Measurements from ENCODE around the gene CDK15. TPM values are rescaled to one million over a fixed set of nuclear protein-coding genes. Genes with fewer than 3 reads are reported as not detected.

Gene CDK15
- total and polyA plus RNA-seq, 2 experiments from 2014 or later = 0.27 TPM; not detected in 1

- no peak for TF ChIP-seq EZH2 (IDR thresholded peaks at IDR 0.05; ENCODE audit: low read depth, unreplicated experiment)
- TF ChIP-seq ZNF114 (CRISPR knock-in tag; IDR thresholded peaks at IDR 0.05) = no peak
- TF ChIP-seq REST (IDR thresholded peaks at IDR 0.05; ENCODE audit: unreplicated experiment) = no peak
- TF ChIP-seq JUNB (IDR thresholded peaks at IDR 0.05; ENCODE audit: unreplicated experiment) = no peak
- Histone ChIP-seq H3K36me3 (ENCODE audit: insufficient read depth) (0 out of 2 replicates have a peak, but pooled peaks cover 4% of the 10 kb centered on the region), H3K4me3 (no peak overlapping the region), H4K20me1 (replicated peaks; ENCODE audit: insufficient read depth) (no peaks in the 10 kb centered on the region), H3F3A (replicated peaks; ENCODE audit: low read depth) (0 out of 2 replicates have a peak, but pooled peaks cover 4% of the 10 kb centered on the region), H3K79me2 (replicated peaks; ENCODE audit: insufficient read depth) (no peaks in the 10 kb centered on the region), H3K4me2 (no peak overlapping the region; the same call in 1 of the 2 replicates), H3K27me3 (ENCODE audit: insufficient read depth) (no peaks in the 10 kb centered on the region), H3K4me1 (ENCODE audit: insufficient read depth) (peaks cover 15% of the 10 kb centered on the region), H3K9me2 (ENCODE audit: insufficient read depth) (0 out of 2 replicates have a peak, but pooled peaks cover 13% of the 10 kb centered on the region), H2AFZ (no peak overlapping the region), H3K27ac (ENCODE audit: low read depth) (no peak overlapping the region)
- Mint-ChIP-seq H3K27me3 (ENCODE audit: insufficient read depth, low read depth, poor library complexity) (peaks cover 13% of the 10 kb centered on the region), H3K4me3 (no peak overlapping the region), H3K27ac (no peak overlapping the region), H3K9me3 (no peaks in the 10 kb centered on the region), H3K4me1 (peaks cover 39% of the 10 kb centered on the region), H3K36me3 (ENCODE audit: low read depth) (0 out of 3 replicates have a peak, but pooled peaks cover 3% of the 10 kb centered on the region)
- DNase-seq (ENCODE audit: low spot score) (no peak), ATAC-seq (no peak)
These were observed 123.1 kb downstream of the CDK15 start for GRCh38 chr2:201929281-201930026.

GRCh38 chr2:201930043-201930442 lies 123.7 kb downstream of the CDK15 start:
- no peak overlapping the region for H3K4me3 ChIP-seq
- Mint-ChIP-seq H3K36me3 (ENCODE audit: low read depth) (peaks cover 7% of the 10 kb centered on the region; the same call in 1 of the 3 replicates), H3K9me3 (0 out of 3 replicates have a peak, but pooled peaks cover 2% of the 10 kb centered on the region), H3K4me3 (no peak overlapping the region), H3K27me3 (ENCODE audit: insufficient read depth, low read depth, poor library complexity) (peaks cover 14% of the 10 kb centered on the region), H3K27ac (no peak overlapping the region), H3K4me1 (peaks cover 33% of the 10 kb centered on the region)
- no peaks in the 10 kb centered on the region for H3K27me3 ChIP-seq (ENCODE audit: insufficient read depth)
- peaks cover 13% of the 10 kb centered on the region; the same call in 1 of the 2 replicates for H3K9me2 ChIP-seq (ENCODE audit: insufficient read depth)
- no peaks in the 10 kb centered on the region for H3K79me2 ChIP-seq (replicated peaks; ENCODE audit: insufficient read depth)
- H4K20me1 ChIP-seq (replicated peaks; ENCODE audit: insufficient read depth) = no peaks in the 10 kb centered on the region
- no peak overlapping the region for H3K27ac ChIP-seq (ENCODE audit: low read depth)
- 0 out of 2 replicates have a peak, but pooled peaks cover 2% of the 10 kb centered on the region for H3K36me3 ChIP-seq (ENCODE audit: insufficient read depth)
- no peak overlapping the region for H2AFZ ChIP-seq
- 0 out of 2 replicates have a peak, but pooled peaks cover 4% of the 10 kb centered on the region for H3F3A ChIP-seq (replicated peaks; ENCODE audit: low read depth)
- ATAC-seq = no peak
- no peak overlapping the region for H3K4me2 ChIP-seq
- peaks cover 10% of the 10 kb centered on the region for H3K4me1 ChIP-seq (ENCODE audit: insufficient read depth)
- DNase-seq (ENCODE audit: low spot score) = no peak
- TF ChIP-seq ZNF114 (CRISPR knock-in tag; IDR thresholded peaks at IDR 0.05) (no peak), CREB1 (CRISPR knock-in tag; IDR thresholded peaks at IDR 0.05; ENCODE audit: low read depth) (no peak), REST (IDR thresholded peaks at IDR 0.05; ENCODE audit: unreplicated experiment) (no peak), EZH2phosphoT487 (IDR thresholded peaks at IDR 0.05; ENCODE audit: unreplicated experiment) (no peak), POLR2AphosphoS5 (IDR thresholded peaks at IDR 0.05; ENCODE audit: low read depth) (no peak), JUNB (IDR thresholded peaks at IDR 0.05; ENCODE audit: unreplicated experiment) (no peak), ZNF331 (CRISPR knock-in tag; IDR thresholded peaks at IDR 0.05; ENCODE audit: low read depth) (no peak)
- TF ChIP-seq, protein P1, sequence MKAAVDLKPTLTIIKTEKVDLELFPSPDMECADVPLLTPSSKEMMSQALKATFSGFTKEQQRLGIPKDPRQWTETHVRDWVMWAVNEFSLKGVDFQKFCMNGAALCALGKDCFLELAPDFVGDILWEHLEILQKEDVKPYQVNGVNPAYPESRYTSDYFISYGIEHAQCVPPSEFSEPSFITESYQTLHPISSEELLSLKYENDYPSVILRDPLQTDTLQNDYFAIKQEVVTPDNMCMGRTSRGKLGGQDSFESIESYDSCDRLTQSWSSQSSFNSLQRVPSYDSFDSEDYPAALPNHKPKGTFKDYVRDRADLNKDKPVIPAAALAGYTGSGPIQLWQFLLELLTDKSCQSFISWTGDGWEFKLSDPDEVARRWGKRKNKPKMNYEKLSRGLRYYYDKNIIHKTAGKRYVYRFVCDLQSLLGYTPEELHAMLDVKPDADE (IDR thresholded peaks at IDR 0.05) = no peak
